GM06990 (cell line): ENCODE measurements around the gene IGLON5.

Source experiments
- DNase-seq: peaks from one replicate; pipeline ENCODE4 v3.0.0-alpha.2; 2011; ENCODE audit not compliant: insufficient read length; ENCODE audit errors: extremely low read depth
- H3K27me3 ChIP-seq: replicated peaks from 2 replicates; pipeline ENCODE4 v1.6.0; 2011; ENCODE audit warnings: low read length; ENCODE audit not compliant: control insufficient read depth, insufficient read depth
- H3K36me3 ChIP-seq: 2 replicates; pipeline ENCODE4 v1.5.1; 2011; ENCODE audit warnings: low read length; ENCODE audit not compliant: control insufficient read depth, insufficient read depth
- H3K4me3 ChIP-seq: replicated peaks from 2 replicates; pipeline ENCODE4 v1.5.1; 2011; ENCODE audit warnings: low read depth, mild to moderate bottlenecking, control low read depth, low read length
- CTCF ChIP-seq: IDR thresholded peaks from 2 replicates; pipeline ENCODE4 v1.5.1; 2011; ENCODE audit warnings: low read length, control low read depth, mild to moderate bottlenecking, inconsistent platforms; ENCODE audit not compliant: insufficient read depth, poor library complexity, severe bottlenecking

Gene IGLON5

GRCh38 chr19:51377422-51377821 is 66.0 kb downstream of the IGLON5 start:
- TF ChIP-seq CTCF: no peak
- DNase-seq: no peak
- Histone ChIP-seq H3K36me3 (no peaks in the 10 kb centered on the region), H3K4me3 (no peak overlapping the region), H3K27me3 (no peaks in the 10 kb centered on the region)

- no peak for TF ChIP-seq CTCF
- Histone ChIP-seq H3K4me3 (no peak overlapping the region), H3K27me3 (no peaks in the 10 kb centered on the region), H3K36me3 (no peaks in the 10 kb centered on the region)
- no peak for DNase-seq
Measured at GRCh38 chr19:51380379-51380778, 68.9 kb downstream of the IGLON5 start.
